A549 (cell line): ENCODE results near the gene ETF1. TPM values are rescaled to one million over a fixed set of nuclear protein-coding genes. Genes with fewer than 3 reads are reported as not detected.

Experiments
- ATAC-seq, 2 experiments: fragments of 200-7000 bp in 1 of 2; fragments of >200 bp in 1 of 2; cut with Nextera tagmentation in 1 of 2; cut with Tn5 transposase in 1 of 2; 3 replicates each; pipeline versions ENCODE4 v1.8.0 to v1.9.1; 2018 to 2020; ENCODE audit warnings: mild to moderate bottlenecking in 1 of 2, moderate library complexity in 1 of 2
- CTCF ChIA-PET: fragments of 300-600 bp; sonication (Branson Sonifier 250); formaldehyde crosslinking; extraction: SDS; loops from one replicate; lab custom pipeline; 2021; ENCODE audit warnings: antibody characterized with exemption, inconsistent platforms; lab: Yijun Ruan, JAX
- POLR2A ChIA-PET: fragments of 350-600 bp; formaldehyde crosslinking; extraction: SDS; loops from one replicate; lab custom pipeline; 2021; ENCODE audit warnings: antibody characterized with exemption, inconsistent platforms; lab: Yijun Ruan, JAX
- DNase-seq, 2 experiments: peaks; one replicate each; pipeline versions ENCODE4 v3.0.0 to v3.0.0-alpha.2; 2011 to 2016; ENCODE audit warnings: low read depth in 1 of 2, low spot score in 1 of 2
- FAIRE-seq: peaks from 2 replicates; lab custom pipeline; 2011; peaks lifted over from hg19 to GRCh38; lab: Jason Lieb, UNC
- H3K27ac ChIP-seq, 2 experiments: fragments of >200 bp; sonication (Bioruptor Twin); formaldehyde crosslinking; 3 replicates each; pipeline ENCODE4 v1.5.1; 2016 to 2017
- H3K4me1 ChIP-seq: fragments of >200 bp; sonication (Bioruptor Twin); formaldehyde crosslinking; 3 replicates; pipeline ENCODE4 v1.6.1; 2016
- H3K4me2 ChIP-seq: fragments of >200 bp; sonication (Bioruptor Twin); formaldehyde crosslinking; 3 replicates; pipeline ENCODE4 v1.6.1; 2016
- H3K4me3 ChIP-seq: fragments of >200 bp; sonication (Bioruptor Twin); formaldehyde crosslinking; 3 replicates; pipeline ENCODE4 v1.5.1; 2016
- H3K9me3 ChIP-seq: fragments of >200 bp; sonication (Bioruptor Twin); formaldehyde crosslinking; 3 replicates; pipeline ENCODE4 v1.6.1; 2016
- BHLHE40 ChIP-seq: IDR thresholded peaks from 2 replicates; pipeline ENCODE4 v1.6.1; 2012; ENCODE audit warnings: low read depth, low read length, inconsistent platforms
- CBX2 ChIP-seq: fragments of 200-600 bp; sonication (generic); IDR thresholded peaks from 2 replicates; pipeline ENCODE4 v1.6.1; 2016; ENCODE audit warnings: low read depth, mild to moderate bottlenecking, borderline replicate concordance
- CHD4 ChIP-seq: fragments of 200-600 bp; sonication (generic); IDR thresholded peaks from 2 replicates; pipeline ENCODE4 v1.6.1; 2016; ENCODE audit warnings: antibody characterized with exemption, mild to moderate bottlenecking, borderline replicate concordance
- FOXS1 ChIP-seq: fragments of 250-450 bp; sonication (Bioruptor Pico); IDR thresholded peaks from 2 replicates; pipeline ENCODE4 v1.5.0; 2020; ENCODE audit warnings: mild to moderate bottlenecking, moderate library complexity
- HES2 ChIP-seq: fragments of >200 bp; sonication (Bioruptor Twin); formaldehyde crosslinking; IDR thresholded peaks from 2 replicates; pipeline ENCODE4 v1.6.1; 2016
- HMGXB4 ChIP-seq: fragments of 250-450 bp; sonication (Bioruptor Pico); IDR thresholded peaks from 2 replicates; pipeline ENCODE4 v1.5.0; 2021; ENCODE audit warnings: mild to moderate bottlenecking, moderate library complexity, borderline replicate concordance
- HOXB13 ChIP-seq: fragments of 250-450 bp; sonication (Bioruptor Pico); IDR thresholded peaks from 2 replicates; pipeline ENCODE4 v1.5.0; 2020; ENCODE audit warnings: low read depth, mild to moderate bottlenecking, moderate library complexity
- JUN ChIP-seq, 2 experiments: fragments of >200 bp; sonication (Bioruptor Twin); formaldehyde crosslinking; IDR thresholded peaks; 2 replicates in 1 of 2; 3 replicates in 1 of 2; pipeline ENCODE4 v1.6.1; 2016 to 2017
- JUNB ChIP-seq: fragments of >200 bp; sonication (Bioruptor Twin); formaldehyde crosslinking; IDR thresholded peaks from 2 replicates; pipeline ENCODE4 v1.6.1; 2016
- MAX ChIP-seq: IDR thresholded peaks from 2 replicates; pipeline ENCODE4 v1.6.1; 2012
- MYC ChIP-seq: IDR thresholded peaks from 2 replicates; pipeline ENCODE4 v1.6.1; 2012; ENCODE audit warnings: mild to moderate bottlenecking, inconsistent platforms, low read length, improper control_type of control experiment, borderline replicate concordance
- NPAS2 ChIP-seq: fragments of 250-450 bp; sonication (Bioruptor Pico); IDR thresholded peaks from 2 replicates; pipeline ENCODE4 v1.8.0; 2022; ENCODE audit warnings: mild to moderate bottlenecking, moderate library complexity, borderline replicate concordance
- NR3C1 ChIP-seq: fragments of >200 bp; sonication (Bioruptor Twin); formaldehyde crosslinking; IDR thresholded peaks from 3 replicates; pipeline ENCODE4 v1.6.1; 2017
- PHF8 ChIP-seq: fragments of 200-600 bp; sonication (generic); IDR thresholded peaks from 2 replicates; pipeline ENCODE4 v1.6.1; 2016; ENCODE audit warnings: low read depth, mild to moderate bottlenecking, antibody characterized with exemption, moderate library complexity, borderline replicate concordance
- POLR2AphosphoS2 ChIP-seq: conservative IDR thresholded peaks from 2 replicates; pipeline ENCODE4 v1.6.1; 2012; ENCODE audit warnings: low read length, improper control_type of control experiment, inconsistent platforms
- RAD21 ChIP-seq, 2 experiments: fragments of >200 bp in 1 of 2; sonication (Bioruptor Twin) in 1 of 2; formaldehyde crosslinking in 1 of 2; IDR thresholded peaks in 1 of 2; conservative IDR thresholded peaks in 1 of 2; 2 replicates in 1 of 2; 3 replicates in 1 of 2; pipeline ENCODE4 v1.6.1; 2012 to 2018; ENCODE audit warnings: inconsistent platforms in 1 of 2
- RARB ChIP-seq: fragments of 250-450 bp; sonication (Bioruptor Pico); IDR thresholded peaks from 2 replicates; pipeline ENCODE4 v1.8.0; 2021; ENCODE audit warnings: mild to moderate bottlenecking, moderate library complexity
- RFX5 ChIP-seq: fragments of 450-650 bp; IDR thresholded peaks from 2 replicates; pipeline ENCODE4 v1.7.1; 2014; ENCODE audit warnings: antibody characterized with exemption, mild to moderate bottlenecking, moderate library complexity
- TFCP2L1 ChIP-seq: fragments of 250-450 bp; sonication (Bioruptor Pico); IDR thresholded peaks from 2 replicates; pipeline ENCODE4 v1.5.0; 2021; ENCODE audit warnings: mild to moderate bottlenecking
- ZSCAN20 ChIP-seq: fragments of 250-450 bp; sonication (Bioruptor Pico); IDR thresholded peaks from 2 replicates; pipeline ENCODE4 v1.8.0; 2022; ENCODE audit warnings: mild to moderate bottlenecking, moderate library complexity
- WGBS: methylation state at CpG from one replicate; pipeline ENCODE4 v1.1.6; 2017; ENCODE audit errors: missing lambda C conversion rate; 5-methylcytosine and 5-hydroxymethylcytosine counted together
- polyA plus RNA-seq, 4 experiments: library from polyadenylated mRNA; depleted of rRNA in 3 of 4; stranded (reverse); fragments of >200 nt; fragmentation: RNase III in 1 of 4; extraction: RNeasy Plus Mini Kit Qiagen cat#74134 plus additional on column Dnase treatment in 1 of 4; gene quantifications; 2 replicates in 3 of 4; 3 replicates in 1 of 4; pipeline ENCODE4 v1.2.3, GENCODE V29; 2011 to 2017
- TF ChIP-seq, protein P1 (sequence below): fragments of 150-350 bp; IDR thresholded peaks from 2 replicates; pipeline ENCODE4 v1.6.1; 2014; ENCODE audit warnings: low read depth, mild to moderate bottlenecking, low read length

ETF1 gene
- polyA plus RNA-seq, 2 of the 4 experiments (the other 2 are of a cell fraction) = 119 to 161 TPM

- Histone ChIP-seq H3K4me1 (peaks cover 13% of the 10 kb centered on the region), H3K9me3 (no peaks in the 10 kb centered on the region), H3K4me3 (no peak overlapping the region), H3K4me2 (no peak overlapping the region), H3K27ac (no peak overlapping the region)
- TF ChIP-seq NPAS2 (CRISPR knock-in tag) (no peak), BHLHE40 (no peak), NR3C1 (no peak), MAX (no peak), HMGXB4 (CRISPR knock-in tag) (no peak), PHF8 (no peak), RFX5 (no peak), RAD21 (conservative IDR thresholded peaks at IDR 0.05 in 1 of 2, IDR thresholded peaks at IDR 0.05 in 1 of 2) (no peak), JUN (IDR thresholded peaks at IDR 0.05) (no peak), MYC (no peak)
- no peak for DNase-seq
- WGBS = 89% methylated on average over 4 of the region's 4 CpGs
- FAIRE-seq = no peak
- ATAC-seq = no peak
- POLR2A ChIA-PET = no interaction called here
- CTCF ChIA-PET = interaction anchor here (1.1 to 6.0 kb wide), 3 partner anchors 14 to 68 kb away, joined by 4 to 53 read pairs (median 5); partner anchors contain the start of gene ETF1
Observed at GRCh38 chr5:138517437-138517836, 25.6 kb downstream of the ETF1 start.

GRCh38 chr5:138515556-138516245, 27.3 kb downstream of the ETF1 start:
- H3K4me1 ChIP-seq = peaks cover 4% of the 10 kb centered on the region; the same call in 2 of the 3 replicates
- no peak for ATAC-seq
- no peak for FAIRE-seq
- WGBS = 93% methylated on average over 3 of the region's 3 CpGs
- H3K4me3 ChIP-seq = no peak overlapping the region
- no peak overlapping the region for H3K27ac ChIP-seq
- ChIA-PET CTCF (interaction anchor here (0.6 to 6.0 kb wide), 5 partner anchors 8 to 66 kb away, joined by 3 to 53 read pairs (median 4); no protein-coding TSS in a partner anchor), POLR2A (no interaction called here)
- TF ChIP-seq MAX (no peak), HOXB13 (no peak), RARB (CRISPR knock-in tag) (no peak), RAD21 (conservative IDR thresholded peaks at IDR 0.05 in 1 of 2, IDR thresholded peaks at IDR 0.05 in 1 of 2) (no peak), TFCP2L1 (CRISPR knock-in tag) (no peak), NR3C1 (no peak), CBX2 (no peak), NPAS2 (CRISPR knock-in tag) (no peak), PHF8 (no peak), HES2 (no peak), JUNB (no peak), FOXS1 (CRISPR knock-in tag) (no peak), POLR2AphosphoS2 (no peak), ZSCAN20 (CRISPR knock-in tag) (no peak), CHD4 (no peak)
- TF ChIP-seq, protein P1, sequence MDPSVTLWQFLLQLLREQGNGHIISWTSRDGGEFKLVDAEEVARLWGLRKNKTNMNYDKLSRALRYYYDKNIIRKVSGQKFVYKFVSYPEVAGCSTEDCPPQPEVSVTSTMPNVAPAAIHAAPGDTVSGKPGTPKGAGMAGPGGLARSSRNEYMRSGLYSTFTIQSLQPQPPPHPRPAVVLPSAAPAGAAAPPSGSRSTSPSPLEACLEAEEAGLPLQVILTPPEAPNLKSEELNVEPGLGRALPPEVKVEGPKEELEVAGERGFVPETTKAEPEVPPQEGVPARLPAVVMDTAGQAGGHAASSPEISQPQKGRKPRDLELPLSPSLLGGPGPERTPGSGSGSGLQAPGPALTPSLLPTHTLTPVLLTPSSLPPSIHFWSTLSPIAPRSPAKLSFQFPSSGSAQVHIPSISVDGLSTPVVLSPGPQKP = no peak
- H3K9me3 ChIP-seq = no peaks in the 10 kb centered on the region
- no peak overlapping the region for H3K4me2 ChIP-seq
- DNase-seq = no peak
